HG02678 (cell line): ENCODE measurements around the gene PRR19.

Experiments
- ATAC-seq: cut with Tn5 transposase; IDR thresholded peaks from one replicate; pipeline ENCODE4 v1.9.1; 2021; ENCODE audit warnings: mild to moderate bottlenecking, moderate library complexity; ENCODE audit not compliant: unreplicated experiment

The PRR19 gene

DNA sequence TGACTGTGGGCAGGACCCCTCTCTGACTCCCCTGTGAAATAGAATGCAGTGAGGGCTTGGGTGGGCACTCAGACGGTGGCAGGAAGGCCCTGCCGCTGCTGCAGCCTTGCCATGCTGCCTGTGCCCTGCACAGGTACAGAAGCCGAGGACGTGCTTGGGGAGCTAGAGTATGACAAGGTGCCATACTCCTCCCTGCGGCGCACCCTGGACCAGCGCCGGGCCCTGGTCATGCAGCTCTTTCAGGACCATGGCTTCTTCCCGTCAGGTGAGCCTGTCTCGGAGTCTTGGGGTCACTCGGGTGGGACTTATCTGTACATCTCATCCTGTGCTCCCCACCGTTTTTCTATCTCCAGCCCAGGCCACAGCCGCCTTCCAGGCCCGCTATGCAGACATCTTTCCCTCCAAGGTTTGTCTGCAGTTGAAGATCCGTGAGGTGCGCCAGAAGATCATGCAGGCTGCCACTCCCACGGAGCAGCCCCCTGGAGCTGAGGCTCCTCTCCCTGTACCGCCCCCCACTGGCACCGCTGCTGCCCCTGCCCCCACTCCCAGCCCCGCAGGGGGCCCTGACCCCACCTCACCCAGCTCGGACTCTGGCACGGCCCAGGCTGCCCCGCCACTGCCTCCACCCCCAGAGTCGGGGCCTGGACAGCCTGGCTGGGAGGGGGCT is 7.3 kb upstream of the PRR19 start:
- ATAC-seq: no peak

- ATAC-seq: no peak
Observed at GRCh38 chr19:42295342-42295741, 6.6 kb upstream of the PRR19 start.

DNA sequence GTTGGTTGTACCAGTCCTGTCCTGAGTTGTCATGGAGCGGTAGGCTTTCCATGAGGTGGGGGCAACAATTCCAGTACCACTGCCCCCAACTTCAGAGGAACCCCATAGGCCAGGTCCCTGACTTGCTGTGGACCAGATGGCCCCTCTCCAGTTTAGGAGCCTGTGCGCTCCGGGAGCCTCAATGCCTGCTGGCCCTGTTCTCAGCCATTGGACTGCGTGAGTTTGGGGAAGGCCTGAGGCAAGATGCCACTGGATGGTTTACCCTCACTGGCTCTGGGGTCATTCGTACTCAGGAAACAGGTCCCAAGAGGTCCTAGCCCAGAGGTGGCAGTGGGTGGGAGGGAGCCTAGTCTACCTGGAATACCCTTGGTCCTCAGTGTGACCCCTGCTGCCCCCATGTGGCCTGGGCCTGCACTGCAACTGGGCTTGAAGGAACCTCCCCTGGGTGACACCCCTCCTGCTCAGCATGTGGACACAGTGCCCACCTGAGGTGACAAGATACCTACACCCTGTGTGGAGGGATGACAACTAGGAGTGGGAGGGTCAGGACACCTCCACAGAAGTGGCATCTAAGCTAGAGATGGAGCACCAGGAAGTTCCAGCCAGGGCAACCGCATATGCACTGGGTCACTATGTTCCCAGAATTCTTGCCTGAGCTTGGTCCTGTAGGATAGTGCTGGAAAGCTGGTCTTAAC is 6.0 kb upstream of the PRR19 start:
- no peak for ATAC-seq

DNA sequence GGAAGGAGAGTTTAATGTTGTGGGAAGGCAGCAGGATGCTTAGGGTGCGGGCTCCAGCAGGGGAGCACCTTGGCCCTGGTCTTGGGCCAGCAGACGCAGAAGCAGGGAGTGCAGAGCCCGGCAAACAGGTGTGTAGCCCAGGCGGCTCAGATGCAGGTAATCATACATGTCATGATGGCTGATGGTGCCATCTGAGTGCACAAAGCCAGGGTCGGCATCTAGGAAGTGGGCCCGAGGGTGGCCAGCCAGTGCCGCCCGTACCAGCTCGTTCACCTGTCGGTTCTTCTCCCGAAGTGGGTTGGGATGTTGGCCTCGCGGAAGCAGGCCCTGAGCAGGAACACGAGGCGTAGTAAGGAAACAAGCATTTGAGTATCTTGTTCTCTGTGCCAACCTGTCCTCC is 4.9 kb upstream of the PRR19 start:
- no peak for ATAC-seq

GRCh38 chr19:42303101-42303464 is 1.2 kb downstream of the PRR19 start:
- no peak for ATAC-seq

DNA sequence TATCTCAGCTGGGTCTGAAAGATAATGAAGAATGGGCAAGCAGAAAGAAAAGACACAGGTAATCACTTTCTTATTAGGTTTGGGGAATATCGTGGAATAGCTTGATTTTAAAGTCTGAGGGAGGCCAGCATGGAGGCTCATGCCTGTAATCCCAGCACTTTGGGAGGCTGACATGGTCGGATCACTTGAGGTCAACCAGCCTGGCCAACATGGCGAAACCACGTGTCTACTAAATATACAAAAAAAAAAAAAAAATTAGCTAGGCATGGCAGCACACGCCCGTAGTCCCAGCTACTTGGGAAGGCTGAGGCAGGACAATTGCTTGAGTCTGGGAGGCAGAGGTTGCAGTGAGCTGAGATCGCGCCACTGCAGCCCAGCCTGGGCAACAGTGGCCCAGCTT is 1.9 kb downstream of the PRR19 start:
- no peak for ATAC-seq

DNA sequence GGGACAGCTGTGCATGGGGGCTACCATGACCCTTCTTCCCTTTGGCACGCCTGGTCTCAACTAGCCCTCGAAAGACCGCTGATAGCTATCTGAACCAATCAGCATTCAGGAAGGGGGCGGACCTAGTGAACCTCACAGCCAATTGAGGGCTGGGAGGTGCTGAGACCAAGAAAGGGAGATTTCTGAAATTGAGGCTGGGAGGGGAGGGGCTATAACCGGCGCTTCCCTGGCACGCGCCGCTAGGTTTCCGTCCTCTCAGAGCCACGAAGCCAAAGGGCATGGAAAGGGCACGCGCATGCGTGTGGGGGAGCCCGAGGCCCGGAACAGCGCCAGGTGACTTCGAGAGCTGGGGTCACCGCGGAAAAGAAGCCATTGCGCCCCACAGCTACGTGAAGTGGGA is 4.7 kb downstream of the PRR19 start:
- no peak for ATAC-seq

DNA sequence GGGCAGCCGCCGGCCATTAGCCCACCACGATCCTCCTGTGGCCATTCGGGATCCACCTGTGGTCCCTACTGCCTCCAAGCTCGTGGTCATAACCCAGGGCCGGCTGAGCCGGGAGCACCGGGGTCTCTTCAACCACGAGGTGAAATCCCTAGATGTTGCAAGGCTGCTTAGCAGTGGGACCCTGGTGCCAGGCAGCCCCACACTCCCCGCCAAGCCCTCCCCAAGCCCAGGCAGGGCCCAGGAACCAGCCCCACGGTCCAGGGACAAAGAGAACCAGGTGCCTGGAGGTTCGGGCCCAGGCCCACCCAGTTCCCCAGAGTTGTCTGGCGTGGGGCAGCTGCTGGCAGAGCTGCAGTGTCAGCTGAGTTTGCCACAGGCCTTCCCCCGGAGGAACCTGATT is 7.8 kb downstream of the PRR19 start:
- no peak for ATAC-seq

DNA sequence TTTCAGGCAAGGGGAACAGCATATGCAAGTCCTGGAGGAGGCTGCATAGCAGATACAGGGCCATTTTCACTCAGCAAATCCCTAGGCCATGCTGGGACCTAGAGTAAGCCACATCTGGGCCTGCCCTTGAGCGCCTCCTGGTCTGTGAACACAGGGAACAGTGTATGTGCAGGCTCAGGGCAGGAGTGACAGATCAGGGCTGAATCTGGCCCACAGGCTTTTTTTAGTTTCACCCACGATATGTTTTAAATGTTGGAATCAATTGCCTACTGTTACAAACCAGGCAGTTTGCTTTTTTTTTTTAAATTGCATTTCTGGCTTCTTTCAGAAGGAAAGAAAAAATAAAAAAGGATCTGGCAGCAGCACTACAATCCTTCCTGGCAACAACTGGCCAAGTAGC is 9.7 kb downstream of the PRR19 start:
- ATAC-seq: no peak

- ATAC-seq: no peak
Observed at GRCh38 chr19:42312370-42312769, 10.4 kb downstream of the PRR19 start.

GRCh38 chr19:42313096-42313839 is 11.3 kb downstream of the PRR19 start, which contains the start of gene TMEM145:
TMEM145 (plus strand) TSS chr19:42313309; CDS start chr19:42313377, 68 bp downstream.
- ATAC-seq: no peak

DNA sequence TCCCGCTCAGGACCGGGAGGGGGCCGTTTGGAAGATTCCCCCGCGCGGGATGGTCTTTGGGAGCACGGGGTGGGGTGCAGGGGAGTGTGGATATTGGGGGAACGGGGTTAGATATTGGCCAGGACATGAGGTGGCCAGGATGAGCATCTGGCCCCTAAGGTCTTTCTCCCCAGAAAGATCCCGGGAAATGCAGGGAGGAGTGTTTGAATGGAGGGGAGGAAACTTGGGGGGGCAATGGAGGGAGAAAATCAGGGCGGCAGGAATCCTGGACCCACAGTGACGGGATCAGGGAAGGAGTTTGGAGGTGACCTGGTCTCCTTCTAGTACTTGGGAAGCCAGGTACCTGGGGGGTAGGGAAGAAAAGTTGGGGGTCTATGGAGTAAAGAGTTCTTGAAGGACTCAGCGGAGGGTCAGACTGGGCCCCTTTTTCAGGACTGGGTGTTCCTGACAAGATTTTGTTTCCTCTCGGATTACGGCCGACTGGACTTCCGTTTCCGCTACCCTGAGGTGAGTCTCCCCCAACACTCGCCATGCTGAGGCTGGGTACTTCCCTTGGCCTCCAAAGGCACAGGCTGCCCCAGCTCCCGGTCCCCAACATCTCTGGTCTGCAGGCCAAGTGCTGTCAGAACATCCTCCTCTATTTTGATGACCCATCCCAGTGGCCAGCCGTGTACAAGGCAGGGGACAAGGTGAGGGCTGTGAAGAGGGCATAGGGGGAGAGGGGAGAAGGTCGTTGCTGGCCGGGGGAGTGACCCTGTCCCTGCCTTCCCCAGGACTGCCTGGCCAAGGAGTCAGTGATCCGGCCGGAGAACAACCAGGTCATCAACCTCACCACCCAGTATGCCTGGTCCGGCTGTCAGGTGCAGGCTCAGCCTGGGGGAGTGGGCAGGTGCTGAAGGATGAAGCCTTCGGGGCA is 12.2 kb downstream of the PRR19 start:
- ATAC-seq: no peak

DNA sequence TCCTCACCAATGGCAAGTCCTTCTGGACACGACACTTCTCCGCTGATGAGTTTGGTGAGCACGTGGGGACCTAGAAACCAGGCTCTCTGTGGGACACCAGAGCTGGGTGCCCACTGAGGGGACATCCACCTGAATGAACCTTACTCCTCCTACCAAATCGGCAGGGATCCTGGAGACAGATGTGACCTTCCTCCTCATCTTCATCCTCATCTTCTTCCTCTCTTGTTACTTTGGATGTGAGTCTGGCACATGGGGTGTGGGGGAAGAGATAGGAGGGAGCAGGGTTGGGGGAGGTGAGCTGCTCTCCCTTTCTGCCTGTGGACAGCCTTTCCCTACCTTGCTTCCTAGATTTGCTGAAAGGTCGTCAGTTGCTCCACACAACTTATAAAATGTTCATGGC is 13.1 kb downstream of the PRR19 start:
- ATAC-seq: no peak

- ATAC-seq: peak; percentile 49
Observed at GRCh38 chr19:42316223-42317211, 14.6 kb downstream of the PRR19 start.

DNA sequence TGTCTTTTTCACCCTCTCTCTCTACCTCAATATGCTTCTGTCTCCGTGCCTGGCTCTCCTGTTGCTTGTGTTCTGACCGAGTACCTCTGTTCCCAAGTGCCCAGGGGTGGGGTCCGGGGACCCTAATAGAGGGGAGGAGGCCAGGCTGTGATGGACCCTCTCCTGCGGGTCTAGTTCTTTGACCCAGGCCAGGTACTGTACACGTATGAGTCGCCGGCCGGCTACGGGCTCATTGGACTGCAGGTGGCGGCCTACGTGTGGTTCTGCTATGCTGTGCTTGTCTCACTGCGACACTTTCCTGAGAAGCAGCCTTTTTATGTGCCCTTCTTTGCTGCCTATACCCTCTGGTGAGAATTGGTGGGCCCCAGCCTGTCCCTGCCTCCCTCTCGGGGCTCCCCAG is 15.6 kb downstream of the PRR19 start:
- no peak for ATAC-seq

GRCh38 chr19:42322305-42322704 is 20.4 kb downstream of the PRR19 start:
- ATAC-seq: no peak

DNA sequence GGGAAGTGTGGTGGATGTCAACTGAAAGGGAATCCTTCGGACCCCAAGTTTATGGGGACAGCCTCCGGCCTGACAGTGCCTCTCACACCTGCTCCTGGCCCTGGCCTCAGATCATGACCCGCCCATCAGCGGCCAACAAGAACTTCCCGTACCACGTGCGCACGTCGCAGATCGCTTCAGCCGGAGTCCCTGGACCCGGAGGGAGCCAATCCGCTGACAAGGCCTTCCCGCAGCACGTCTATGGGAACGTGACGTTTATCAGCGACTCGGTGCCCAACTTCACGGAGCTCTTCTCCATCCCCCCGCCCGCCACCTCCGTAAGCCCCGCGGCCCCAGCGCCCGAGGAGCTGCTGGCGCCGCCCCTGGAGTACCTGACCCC is 21.5 kb downstream of the PRR19 start:
- ATAC-seq: no peak

DNA sequence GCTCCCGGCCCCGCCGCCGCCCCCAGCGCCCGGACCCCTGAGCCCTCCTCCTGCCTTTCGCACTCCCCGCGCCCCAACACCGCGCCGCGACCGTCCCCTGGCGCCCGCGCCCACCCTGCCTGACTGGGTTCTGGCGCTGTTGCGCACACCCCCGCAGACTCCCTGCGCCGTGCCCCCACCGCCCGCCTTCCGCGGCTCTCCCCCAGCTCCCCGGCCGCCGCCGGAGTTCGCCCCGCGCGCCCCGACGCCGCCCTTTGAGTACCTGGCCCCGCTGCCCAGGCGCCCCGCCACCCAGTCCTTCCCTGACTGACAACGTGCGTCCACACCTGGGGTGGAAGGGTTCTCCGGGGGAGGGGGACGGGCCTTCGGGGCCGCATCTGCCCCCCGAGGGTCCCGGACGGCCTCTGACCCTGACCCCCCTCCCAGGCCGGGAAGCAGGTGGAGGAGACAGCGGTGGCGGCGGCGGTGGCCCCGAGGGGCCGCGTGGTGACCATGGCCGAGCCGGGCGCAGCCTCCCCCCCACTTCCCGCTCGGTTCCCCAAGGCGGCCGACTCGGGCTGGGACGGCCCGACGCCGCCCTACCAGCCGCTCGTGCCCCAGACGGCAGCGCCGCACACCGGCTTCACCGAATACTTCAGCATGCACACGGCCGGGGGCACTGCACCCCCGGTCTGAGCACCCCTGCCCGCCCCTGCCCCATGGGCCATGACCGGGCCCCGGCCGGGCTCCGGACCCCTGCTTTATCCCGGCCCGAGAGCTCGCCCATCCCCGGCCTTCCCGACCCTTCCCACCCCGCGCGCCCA is 22.1 kb downstream of the PRR19 start:
- no peak for ATAC-seq

GRCh38 chr19:42324655-42325307 is 22.8 kb downstream of the PRR19 start:
- ATAC-seq: no peak
